ENCODE measurements around the gene ZNF436. TPM values are rescaled to one million over a fixed set of nuclear protein-coding genes. Genes with fewer than 3 reads are reported as not detected.

The ZNF436 gene
- total and polyA plus RNA-seq, 2 experiments from 2014 or later: 0.23 to 1.0 TPM

DNA sequence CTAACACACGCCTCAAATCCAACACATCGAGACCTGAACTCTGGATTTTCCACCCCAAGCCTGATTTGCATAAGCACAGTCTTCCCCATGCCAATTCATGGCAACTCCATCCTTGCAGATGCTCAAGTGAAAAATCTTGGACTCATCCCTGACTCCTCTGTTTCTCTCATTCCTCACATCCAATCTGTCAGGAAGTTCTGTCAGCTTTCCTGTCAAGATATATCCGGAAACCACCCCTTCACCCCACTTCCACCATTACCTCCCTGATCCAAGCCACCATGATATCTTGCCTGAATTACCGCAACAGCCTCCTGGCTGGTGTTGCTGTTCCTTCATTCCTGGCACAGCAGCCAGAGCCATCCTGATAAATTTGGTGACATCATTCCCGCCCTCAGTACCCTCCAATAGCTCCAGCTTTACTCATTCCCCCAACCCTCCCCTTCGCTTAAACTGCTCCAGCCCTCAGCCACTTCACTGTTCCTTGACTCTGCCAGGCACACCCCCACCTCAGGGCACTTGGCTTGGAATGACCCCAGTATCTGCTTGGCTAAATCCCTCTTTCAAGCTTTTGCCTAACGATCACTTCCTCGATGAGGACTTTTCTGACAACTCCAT, 37.5 kb upstream of the ZNF436 start:
- no peak for DNase-seq (ENCODE audit: low spot score)
- TF ChIP-seq JUNB (IDR thresholded peaks at IDR 0.05; ENCODE audit: unreplicated experiment): no peak
- TF ChIP-seq, protein P1, sequence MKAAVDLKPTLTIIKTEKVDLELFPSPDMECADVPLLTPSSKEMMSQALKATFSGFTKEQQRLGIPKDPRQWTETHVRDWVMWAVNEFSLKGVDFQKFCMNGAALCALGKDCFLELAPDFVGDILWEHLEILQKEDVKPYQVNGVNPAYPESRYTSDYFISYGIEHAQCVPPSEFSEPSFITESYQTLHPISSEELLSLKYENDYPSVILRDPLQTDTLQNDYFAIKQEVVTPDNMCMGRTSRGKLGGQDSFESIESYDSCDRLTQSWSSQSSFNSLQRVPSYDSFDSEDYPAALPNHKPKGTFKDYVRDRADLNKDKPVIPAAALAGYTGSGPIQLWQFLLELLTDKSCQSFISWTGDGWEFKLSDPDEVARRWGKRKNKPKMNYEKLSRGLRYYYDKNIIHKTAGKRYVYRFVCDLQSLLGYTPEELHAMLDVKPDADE (IDR thresholded peaks at IDR 0.05): no peak
- TF ChIP-seq, protein P2, sequence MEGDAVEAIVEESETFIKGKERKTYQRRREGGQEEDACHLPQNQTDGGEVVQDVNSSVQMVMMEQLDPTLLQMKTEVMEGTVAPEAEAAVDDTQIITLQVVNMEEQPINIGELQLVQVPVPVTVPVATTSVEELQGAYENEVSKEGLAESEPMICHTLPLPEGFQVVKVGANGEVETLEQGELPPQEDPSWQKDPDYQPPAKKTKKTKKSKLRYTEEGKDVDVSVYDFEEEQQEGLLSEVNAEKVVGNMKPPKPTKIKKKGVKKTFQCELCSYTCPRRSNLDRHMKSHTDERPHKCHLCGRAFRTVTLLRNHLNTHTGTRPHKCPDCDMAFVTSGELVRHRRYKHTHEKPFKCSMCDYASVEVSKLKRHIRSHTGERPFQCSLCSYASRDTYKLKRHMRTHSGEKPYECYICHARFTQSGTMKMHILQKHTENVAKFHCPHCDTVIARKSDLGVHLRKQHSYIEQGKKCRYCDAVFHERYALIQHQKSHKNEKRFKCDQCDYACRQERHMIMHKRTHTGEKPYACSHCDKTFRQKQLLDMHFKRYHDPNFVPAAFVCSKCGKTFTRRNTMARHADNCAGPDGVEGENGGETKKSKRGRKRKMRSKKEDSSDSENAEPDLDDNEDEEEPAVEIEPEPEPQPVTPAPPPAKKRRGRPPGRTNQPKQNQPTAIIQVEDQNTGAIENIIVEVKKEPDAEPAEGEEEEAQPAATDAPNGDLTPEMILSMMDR (conservative IDR thresholded peaks at IDR 0.05; ENCODE audit: low read depth in 2 of 2): no peak
- TF ChIP-seq, protein P3, sequence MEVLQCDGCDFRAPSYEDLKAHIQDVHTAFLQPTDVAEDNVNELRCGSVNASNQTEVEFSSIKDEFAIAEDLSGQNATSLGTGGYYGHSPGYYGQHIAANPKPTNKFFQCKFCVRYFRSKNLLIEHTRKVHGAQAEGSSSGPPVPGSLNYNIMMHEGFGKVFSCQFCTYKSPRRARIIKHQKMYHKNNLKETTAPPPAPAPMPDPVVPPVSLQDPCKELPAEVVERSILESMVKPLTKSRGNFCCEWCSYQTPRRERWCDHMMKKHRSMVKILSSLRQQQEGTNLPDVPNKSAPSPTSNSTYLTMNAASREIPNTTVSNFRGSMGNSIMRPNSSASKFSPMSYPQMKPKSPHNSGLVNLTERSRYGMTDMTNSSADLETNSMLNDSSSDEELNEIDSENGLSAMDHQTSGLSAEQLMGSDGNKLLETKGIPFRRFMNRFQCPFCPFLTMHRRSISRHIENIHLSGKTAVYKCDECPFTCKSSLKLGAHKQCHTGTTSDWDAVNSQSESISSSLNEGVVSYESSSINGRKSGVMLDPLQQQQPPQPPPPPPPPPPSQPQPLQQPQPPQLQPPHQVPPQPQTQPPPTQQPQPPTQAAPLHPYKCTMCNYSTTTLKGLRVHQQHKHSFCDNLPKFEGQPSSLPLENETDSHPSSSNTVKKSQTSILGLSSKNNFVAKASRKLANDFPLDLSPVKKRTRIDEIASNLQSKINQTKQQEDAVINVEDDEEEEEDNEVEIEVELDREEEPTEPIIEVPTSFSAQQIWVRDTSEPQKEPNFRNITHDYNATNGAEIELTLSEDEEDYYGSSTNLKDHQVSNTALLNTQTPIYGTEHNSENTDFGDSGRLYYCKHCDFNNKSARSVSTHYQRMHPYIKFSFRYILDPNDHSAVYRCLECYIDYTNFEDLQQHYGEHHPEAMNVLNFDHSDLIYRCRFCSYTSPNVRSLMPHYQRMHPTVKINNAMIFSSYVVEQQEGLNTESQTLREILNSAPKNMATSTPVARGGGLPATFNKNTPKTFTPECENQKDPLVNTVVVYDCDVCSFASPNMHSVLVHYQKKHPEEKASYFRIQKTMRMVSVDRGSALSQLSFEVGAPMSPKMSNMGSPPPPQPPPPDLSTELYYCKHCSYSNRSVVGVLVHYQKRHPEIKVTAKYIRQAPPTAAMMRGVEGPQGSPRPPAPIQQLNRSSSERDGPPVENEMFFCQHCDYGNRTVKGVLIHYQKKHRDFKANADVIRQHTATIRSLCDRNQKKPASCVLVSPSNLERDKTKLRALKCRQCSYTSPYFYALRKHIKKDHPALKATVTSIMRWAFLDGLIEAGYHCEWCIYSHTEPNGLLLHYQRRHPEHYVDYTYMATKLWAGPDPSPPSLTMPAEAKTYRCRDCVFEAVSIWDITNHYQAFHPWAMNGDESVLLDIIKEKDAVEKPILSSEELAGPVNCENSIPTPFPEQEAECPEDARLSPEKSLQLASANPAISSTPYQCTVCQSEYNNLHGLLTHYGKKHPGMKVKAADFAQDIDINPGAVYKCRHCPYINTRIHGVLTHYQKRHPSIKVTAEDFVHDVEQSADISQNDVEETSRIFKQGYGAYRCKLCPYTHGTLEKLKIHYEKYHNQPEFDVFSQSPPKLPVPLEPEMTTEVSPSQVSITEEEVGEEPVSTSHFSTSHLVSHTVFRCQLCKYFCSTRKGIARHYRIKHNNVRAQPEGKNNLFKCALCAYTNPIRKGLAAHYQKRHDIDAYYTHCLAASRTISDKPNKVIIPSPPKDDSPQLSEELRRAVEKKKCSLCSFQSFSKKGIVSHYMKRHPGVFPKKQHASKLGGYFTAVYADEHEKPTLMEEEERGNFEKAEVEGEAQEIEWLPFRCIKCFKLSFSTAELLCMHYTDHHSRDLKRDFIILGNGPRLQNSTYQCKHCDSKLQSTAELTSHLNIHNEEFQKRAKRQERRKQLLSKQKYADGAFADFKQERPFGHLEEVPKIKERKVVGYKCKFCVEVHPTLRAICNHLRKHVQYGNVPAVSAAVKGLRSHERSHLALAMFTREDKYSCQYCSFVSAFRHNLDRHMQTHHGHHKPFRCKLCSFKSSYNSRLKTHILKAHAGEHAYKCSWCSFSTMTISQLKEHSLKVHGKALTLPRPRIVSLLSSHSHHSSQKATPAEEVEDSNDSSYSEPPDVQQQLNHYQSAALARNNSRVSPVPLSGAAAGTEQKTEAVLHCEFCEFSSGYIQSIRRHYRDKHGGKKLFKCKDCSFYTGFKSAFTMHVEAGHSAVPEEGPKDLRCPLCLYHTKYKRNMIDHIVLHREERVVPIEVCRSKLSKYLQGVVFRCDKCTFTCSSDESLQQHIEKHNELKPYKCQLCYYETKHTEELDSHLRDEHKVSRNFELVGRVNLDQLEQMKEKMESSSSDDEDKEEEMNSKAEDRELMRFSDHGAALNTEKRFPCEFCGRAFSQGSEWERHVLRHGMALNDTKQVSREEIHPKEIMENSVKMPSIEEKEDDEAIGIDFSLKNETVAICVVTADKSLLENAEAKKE (CRISPR knock-in tag; IDR thresholded peaks at IDR 0.05): no peak
- TF ChIP-seq, protein P4, sequence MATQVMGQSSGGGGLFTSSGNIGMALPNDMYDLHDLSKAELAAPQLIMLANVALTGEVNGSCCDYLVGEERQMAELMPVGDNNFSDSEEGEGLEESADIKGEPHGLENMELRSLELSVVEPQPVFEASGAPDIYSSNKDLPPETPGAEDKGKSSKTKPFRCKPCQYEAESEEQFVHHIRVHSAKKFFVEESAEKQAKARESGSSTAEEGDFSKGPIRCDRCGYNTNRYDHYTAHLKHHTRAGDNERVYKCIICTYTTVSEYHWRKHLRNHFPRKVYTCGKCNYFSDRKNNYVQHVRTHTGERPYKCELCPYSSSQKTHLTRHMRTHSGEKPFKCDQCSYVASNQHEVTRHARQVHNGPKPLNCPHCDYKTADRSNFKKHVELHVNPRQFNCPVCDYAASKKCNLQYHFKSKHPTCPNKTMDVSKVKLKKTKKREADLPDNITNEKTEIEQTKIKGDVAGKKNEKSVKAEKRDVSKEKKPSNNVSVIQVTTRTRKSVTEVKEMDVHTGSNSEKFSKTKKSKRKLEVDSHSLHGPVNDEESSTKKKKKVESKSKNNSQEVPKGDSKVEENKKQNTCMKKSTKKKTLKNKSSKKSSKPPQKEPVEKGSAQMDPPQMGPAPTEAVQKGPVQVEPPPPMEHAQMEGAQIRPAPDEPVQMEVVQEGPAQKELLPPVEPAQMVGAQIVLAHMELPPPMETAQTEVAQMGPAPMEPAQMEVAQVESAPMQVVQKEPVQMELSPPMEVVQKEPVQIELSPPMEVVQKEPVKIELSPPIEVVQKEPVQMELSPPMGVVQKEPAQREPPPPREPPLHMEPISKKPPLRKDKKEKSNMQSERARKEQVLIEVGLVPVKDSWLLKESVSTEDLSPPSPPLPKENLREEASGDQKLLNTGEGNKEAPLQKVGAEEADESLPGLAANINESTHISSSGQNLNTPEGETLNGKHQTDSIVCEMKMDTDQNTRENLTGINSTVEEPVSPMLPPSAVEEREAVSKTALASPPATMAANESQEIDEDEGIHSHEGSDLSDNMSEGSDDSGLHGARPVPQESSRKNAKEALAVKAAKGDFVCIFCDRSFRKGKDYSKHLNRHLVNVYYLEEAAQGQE (IDR thresholded peaks at IDR 0.05; ENCODE audit: unreplicated experiment): no peak
- TF ChIP-seq EZH2phosphoT487 (IDR thresholded peaks at IDR 0.05; ENCODE audit: unreplicated experiment): no peak
- no peak for TF ChIP-seq EZH2 (IDR thresholded peaks at IDR 0.05; ENCODE audit: low read depth, unreplicated experiment)
- TF ChIP-seq CREB1 (CRISPR knock-in tag; IDR thresholded peaks at IDR 0.05; ENCODE audit: low read depth): no peak
- TF ChIP-seq NANOG (IDR thresholded peaks at IDR 0.05; ENCODE audit: borderline replicate concordance): no peak

More for the DNA sequence above, 37.5 kb upstream of the ZNF436 start:
- no peaks in the 10 kb centered on the region for H3F3A ChIP-seq (replicated peaks; ENCODE audit: low read depth)
- no peak for ATAC-seq
- no peak overlapping the region for H3K4me3 Mint-ChIP-seq
- peaks cover 97% of the 10 kb centered on the region for H3K27me3 ChIP-seq (ENCODE audit: insufficient read depth)
- peaks cover 2% of the 10 kb centered on the region for H3K4me1 Mint-ChIP-seq
- no peak overlapping the region for H3K27ac Mint-ChIP-seq
- H3K79me2 ChIP-seq (replicated peaks; ENCODE audit: insufficient read depth): no peaks in the 10 kb centered on the region
- H3K4me3 ChIP-seq: no peak overlapping the region
- H2AFZ ChIP-seq: no peak overlapping the region
- H3K4me2 ChIP-seq: no peak overlapping the region
- H3K9me3 Mint-ChIP-seq: no peaks in the 10 kb centered on the region; the same call in 1 of the 3 replicates
- no peaks in the 10 kb centered on the region for H3K4me1 ChIP-seq (ENCODE audit: insufficient read depth)
- H3K36me3 Mint-ChIP-seq (ENCODE audit: low read depth): no peaks in the 10 kb centered on the region
- peaks cover 28% of the 10 kb centered on the region for H3K27me3 Mint-ChIP-seq (ENCODE audit: insufficient read depth, low read depth, poor library complexity)
- 0 out of 2 replicates have a peak, but pooled peaks cover 8% of the 10 kb centered on the region for H4K20me1 ChIP-seq (replicated peaks; ENCODE audit: insufficient read depth)
- no peaks in the 10 kb centered on the region for H3K9me2 ChIP-seq (ENCODE audit: insufficient read depth)
- no peaks in the 10 kb centered on the region for H3K36me3 ChIP-seq (ENCODE audit: insufficient read depth)
- no peak overlapping the region for H3K27ac ChIP-seq (ENCODE audit: low read depth)

Data from GM23338 (cell line).